Activated CD4-positive, CD25-positive, alpha-beta regulatory T cell (primary cell): ENCODE data around the gene PROSER3.
A peak's percentile ranks its signal among the peaks of the same experiment; 100 is the strongest.

Experiments used
- DNase-seq, 4 experiments: peaks; one replicate each; lab custom pipeline; 2025; lab: John Stamatoyannopoulos, UW

Gene PROSER3

DNA sequence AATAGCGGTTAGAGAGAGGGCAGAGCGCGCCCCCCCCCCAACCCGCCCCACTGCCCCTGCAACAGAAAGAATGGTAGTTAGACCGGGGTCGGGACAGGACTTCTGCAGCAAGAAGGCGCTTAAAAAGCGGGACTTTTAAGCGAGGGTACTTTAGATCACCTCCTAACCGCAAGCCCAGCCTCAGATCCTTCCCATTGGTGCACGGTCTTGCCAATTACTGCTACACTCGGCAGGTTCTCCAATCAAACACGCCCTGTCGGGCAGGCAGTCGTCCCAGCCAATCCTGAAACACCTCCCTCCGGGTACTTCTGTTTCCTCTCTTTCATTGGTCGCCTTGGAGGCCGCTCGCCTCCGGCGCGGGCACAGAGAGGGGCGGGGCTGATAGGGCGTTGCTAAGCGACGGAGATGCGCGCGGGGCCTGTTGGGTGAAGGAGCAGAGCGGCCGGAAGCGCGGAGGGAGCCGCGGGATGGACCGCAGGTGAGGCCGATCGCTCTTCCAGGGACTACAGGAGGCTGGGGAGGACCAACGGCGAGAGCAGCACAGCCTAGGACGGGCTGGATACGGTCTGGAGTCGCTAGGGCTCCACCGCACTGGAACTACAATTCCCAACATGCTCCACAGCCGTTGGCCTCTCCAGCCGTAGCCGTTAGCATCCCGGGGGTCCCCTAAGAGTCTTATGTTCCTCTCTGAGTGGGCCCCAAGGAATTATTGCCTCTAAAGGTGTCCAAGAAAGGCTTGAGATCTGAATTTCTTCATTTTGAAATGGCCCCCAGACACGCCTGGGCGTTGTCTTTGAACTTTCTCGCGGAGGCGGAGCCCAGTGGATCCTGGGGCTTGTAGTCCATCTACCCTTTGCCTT, at the start of gene PROSER3:
Gene PROSER3, plus strand, starts transcription at position 428 of the 860 bp plus-strand sequence. Its CDS starts 40 bp downstream, at position 468.
- DNase-seq: peak; percentile 91 to 97 (median 95)

DNA sequence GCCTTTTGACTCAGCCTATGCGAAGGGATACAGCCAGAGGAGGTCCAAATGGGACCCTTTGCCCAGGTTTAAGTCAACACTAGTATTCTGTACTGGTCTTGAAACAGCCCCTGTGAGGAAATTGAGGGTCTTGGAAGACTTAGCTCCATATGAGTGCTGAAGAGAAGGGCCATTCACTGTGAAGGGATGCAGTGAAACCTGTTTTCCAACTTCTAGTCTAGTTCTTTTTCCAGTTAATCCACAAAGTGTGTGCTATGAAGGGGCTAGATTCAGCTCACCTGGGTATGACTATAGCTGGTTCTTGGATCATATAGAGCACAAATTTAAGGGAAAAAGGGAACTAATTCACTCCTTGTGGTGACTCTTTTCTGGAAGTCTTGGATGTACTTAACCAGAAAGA, 49.6 kb upstream of the PROSER3 start:
- no peak for DNase-seq

- peak in 1 of 4 experiments; percentile 38 for DNase-seq
These were observed 46.9 kb upstream of the PROSER3 start for GRCh38 chr19:35710784-35711723.

GRCh38 chr19:35712567-35713505, 45.1 kb upstream of the PROSER3 start:
- DNase-seq: peak in 2 of 4 experiments; percentile 43 to 45

DNA sequence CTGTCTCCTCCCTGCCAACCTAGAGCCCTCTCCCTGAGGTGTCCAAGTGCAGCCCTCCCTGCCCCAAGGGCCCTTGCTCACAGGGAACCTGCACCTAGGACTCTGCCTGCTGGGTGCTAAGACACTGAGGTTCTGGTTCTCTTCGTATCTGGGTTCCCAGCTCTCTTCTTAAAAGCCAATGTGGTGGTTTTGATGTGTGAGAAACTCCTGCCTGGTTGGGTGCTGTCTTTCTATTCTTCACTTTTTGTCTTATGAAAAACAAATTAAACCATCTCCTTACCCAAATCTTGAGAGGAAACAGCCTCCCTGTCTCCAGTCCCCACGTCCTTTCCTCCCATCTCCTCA, 44.5 kb upstream of the PROSER3 start:
- DNase-seq: no peak

DNA sequence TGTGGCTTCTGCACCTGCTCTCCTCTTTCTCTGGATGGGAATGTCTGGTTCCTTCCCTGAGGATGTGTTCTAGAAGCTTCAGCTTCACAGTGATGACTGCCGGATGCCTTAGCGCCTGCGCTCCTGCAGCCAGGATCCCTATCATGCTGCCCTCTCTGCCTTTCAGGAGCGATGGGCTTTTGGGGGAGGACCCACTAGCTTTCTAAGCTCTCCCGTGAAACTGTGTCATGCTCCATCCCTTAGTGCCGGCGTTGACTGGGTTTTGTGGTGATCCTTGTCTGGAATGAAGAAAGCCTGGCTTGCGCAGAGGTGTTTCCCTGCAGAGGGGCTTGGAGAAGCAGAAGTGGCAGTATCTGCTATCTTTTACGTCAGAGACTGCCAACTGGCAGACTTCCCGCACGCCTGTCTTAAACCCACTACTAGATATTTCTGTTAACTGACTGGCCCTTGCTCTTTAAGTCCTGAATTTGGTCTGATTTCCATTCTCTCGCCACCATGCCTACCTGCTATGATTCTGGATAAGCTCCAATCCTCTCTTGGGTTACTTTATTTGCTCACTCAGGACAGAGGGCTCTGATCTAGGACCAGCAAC, 44.0 kb upstream of the PROSER3 start:
- no peak for DNase-seq

DNA sequence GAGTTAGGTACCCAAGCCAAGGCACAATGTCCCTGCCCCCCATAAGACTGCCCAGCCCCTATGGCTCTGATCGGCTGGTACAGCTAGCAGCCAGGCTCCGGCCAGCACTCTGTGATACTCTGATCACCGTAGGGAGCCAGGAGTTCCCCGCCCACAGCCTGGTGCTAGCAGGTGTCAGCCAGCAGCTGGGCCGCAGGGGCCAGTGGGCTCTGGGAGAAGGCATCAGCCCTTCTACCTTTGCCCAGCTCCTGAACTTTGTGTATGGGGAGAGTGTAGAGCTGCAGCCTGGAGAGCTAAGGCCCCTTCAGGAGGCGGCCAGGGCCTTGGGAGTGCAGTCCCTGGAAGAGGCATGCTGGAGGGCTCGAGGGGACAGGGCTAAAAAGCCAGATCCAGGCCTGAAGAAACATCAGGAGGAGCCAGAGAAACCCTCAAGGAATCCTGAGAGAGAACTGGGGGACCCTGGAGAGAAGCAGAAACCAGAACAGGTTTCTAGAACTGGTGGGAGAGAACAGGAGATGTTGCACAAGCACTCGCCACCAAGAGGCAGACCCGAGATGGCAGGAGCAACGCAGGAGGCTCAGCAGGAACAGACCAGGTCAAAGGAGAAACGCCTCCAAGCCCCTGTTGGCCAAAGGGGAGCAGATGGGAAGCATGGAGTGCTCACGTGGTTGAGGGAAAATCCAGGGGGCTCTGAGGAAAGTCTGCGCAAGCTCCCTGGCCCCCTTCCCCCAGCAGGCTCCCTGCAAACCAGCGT, 43.2 kb upstream of the PROSER3 start:
- DNase-seq: no peak

- no peak for DNase-seq
These were observed 42.6 kb upstream of the PROSER3 start for GRCh38 chr19:35715355-35715809.

DNA sequence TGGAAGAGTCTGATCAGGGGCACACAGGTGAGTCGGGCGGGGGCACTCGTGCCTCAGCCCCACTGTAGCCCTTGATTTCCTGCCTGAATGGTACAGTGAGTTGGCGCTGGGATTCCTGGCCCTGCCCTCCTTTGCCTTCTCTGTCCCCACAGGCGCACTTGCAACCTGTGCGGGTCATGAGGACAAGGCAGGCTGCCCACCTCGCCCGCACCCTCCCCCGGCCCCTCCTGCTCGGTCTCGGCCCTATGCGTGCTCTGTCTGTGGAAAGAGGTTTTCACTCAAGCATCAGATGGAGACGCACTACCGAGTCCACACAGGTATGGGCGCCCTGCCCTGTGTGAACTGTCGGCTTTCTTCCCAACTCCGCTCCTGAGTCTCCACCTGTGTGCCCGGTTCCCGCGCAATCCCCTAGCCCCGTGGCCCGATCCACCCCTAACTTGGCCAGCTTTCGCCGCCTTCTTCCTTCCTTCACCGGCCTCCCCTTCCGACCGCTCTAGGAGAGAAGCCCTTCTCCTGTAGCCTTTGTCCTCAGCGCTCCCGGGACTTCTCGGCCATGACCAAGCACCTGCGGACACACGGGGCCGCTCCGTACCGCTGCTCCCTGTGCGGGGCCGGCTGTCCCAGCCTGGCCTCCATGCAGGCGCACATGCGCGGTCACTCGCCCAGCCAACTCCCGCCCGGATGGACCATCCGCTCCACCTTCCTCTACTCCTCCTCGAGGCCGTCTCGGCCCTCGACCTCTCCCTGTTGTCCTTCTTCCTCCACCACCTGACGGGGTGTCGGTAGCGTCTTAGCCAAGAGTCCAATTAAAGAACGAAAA, 41.8 kb upstream of the PROSER3 start:
- no peak for DNase-seq

- DNase-seq: peak; percentile 62 to 98 (median 80)
These were observed 40.9 kb upstream of the PROSER3 start for GRCh38 chr19:35716801-35717664.

DNA sequence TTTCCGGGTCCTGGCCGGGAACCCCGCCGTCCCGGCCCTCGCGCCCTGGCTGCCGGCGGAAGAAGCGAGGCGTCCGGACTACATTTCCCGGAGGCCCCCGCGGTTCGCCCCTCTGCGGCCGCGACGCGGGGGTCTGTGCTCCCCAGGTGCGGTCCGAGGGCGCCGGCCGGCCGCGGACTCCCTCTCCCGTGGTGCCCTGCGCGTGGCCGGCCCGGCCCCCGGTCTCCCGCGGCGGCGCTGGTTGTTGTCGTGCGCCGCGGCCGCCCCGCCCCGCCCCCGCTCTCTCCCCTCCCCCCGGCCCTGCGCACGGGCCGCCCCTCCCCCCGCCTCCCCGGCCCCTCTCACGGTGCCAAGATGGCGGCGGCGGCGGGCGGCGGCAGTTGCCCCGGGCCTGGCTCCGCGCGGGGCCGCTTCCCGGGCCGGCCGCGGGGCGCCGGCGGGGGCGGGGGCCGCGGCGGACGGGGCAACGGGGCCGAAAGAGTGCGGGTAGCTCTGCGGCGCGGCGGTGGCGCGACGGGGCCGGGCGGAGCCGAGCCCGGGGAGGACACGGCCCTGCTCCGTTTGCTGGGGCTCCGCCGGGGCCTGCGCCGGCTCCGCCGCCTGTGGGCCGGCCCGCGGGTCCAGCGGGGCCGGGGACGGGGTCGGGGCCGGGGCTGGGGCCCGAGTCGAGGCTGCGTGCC, 40.2 kb upstream of the PROSER3 start, which contains the start of gene KMT2B:
Gene KMT2B, plus strand, starts transcription at position 339 of the 680 bp plus-strand sequence. Its CDS starts 16 bp downstream, at position 355.
- DNase-seq: peak in 2 of 4 experiments; percentile 91 to 92

DNA sequence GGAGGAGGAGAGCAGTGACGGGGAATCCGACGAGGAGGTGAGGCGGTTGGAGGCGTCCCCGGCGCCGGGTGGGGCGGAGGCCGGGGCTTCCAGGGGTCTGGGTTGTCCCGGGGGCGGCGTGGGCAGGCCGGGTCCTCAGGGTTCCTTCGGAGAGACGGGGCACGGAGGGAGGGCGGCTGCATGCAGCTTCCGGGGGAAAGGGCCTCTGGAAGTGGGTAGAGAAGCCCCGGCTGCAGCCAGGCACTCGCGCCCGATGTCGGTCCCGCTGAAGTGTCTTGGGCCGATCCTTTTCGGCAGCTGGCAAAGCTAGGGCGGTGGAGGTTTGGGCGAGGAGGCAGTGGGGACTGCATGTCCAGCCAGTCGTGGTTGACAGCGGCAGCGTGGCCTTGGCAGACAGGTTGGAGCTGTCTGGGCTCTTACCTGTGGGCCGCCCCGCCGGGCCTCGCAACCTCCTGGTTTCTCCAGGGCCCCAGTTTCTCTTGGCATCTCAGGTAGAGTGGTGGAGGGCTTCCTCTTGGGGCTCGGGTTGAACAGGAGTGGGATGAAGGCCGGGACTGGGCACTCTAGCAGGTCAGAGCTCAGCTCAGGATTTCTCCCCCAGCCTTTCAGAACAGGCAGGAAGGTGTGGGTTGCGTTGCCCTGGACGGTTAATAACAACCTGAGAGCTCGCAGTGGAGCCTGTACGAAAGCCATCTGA, 39.5 kb upstream of the PROSER3 start:
- peak in 3 of 4 experiments; percentile 23 to 44 (median 28) for DNase-seq

- DNase-seq: no peak
These were observed 38.4 kb upstream of the PROSER3 start for GRCh38 chr19:35719402-35720162.

GRCh38 chr19:35720163-35720524, 37.8 kb upstream of the PROSER3 start:
- DNase-seq: no peak

- no peak for DNase-seq
These were observed 37.3 kb upstream of the PROSER3 start for GRCh38 chr19:35720648-35721047.

- DNase-seq: no peak
These were observed 36.6 kb upstream of the PROSER3 start for GRCh38 chr19:35721374-35721773.
